Stimulated activated CD4-positive, alpha-beta T cell treated with anti-CD3 and anti-CD28 coated beads, Interleukin-15, amount 100 ng/mL, for 1 hour (primary cell): ENCODE results near the gene CAMK2G.

ENCODE experiments used
- DNase-seq, 2 donors: peaks; one replicate each; pipeline ENCODE4 v3.0.0-alpha.2; 2020; ENCODE audit warnings: low read depth in 1 of 2, low spot score in 1 of 2

CAMK2G gene

DNA sequence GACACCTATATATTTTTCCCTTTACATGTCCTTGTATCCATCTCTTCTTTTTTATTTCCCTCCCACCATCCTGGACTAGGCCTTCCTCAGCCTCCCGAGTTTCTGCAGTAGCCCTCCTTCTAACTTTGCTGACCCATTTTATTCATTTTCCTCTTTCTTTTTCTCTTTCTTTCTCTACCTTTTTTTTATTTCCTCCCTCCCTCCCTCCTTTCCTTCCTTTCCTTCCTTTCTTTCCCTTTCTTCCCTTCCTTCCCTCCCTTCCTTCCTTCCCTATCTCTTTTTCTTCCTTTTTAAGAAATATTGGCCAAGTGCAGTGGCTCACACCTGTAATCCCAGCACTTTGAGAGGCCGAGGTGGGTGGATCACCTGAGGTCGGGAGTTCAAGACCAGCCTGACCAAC is 9.7 kb upstream of the CAMK2G start:
- DNase-seq: no peak

DNA sequence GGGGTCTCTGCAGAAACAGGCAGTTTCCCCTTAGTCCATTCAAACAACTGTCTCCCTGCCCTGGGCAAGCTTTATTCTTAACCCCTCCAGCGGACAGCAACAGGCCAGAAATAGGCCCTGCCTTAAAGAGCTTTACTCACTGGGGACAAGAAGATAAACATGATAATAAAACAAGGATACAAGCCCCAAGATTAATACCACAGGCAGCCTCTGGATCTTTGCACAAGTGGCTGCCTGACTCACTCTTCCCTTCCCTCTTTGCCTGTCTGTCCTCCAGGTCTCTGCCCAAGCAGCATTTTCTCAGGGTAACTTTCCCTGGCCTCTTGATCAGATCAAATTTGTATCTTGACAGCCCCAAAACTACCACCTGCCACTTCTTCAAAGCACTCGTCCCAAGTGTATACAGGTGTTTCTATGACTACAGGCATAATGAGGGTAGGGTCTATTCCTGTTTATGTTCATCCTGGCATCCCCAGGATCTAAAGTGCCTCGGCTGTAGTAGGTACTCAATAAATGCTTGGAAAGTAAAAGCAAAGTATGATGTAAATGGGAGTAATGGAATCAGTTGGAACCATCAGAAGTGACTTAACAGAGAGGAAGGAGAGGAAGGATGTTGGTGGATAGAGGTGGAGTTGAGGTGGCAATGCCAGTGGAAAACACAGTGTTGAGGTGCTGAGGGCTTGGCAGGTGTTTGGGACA is 7.0 kb upstream of the CAMK2G start:
- no peak for DNase-seq

- DNase-seq: peak; percentile 87 to 89
Measured at GRCh38 chr10:73879296-73880173, 5.2 kb upstream of the CAMK2G start.

GRCh38 chr10:73878365-73878764 is 4.0 kb upstream of the CAMK2G start:
- DNase-seq: no peak

DNA sequence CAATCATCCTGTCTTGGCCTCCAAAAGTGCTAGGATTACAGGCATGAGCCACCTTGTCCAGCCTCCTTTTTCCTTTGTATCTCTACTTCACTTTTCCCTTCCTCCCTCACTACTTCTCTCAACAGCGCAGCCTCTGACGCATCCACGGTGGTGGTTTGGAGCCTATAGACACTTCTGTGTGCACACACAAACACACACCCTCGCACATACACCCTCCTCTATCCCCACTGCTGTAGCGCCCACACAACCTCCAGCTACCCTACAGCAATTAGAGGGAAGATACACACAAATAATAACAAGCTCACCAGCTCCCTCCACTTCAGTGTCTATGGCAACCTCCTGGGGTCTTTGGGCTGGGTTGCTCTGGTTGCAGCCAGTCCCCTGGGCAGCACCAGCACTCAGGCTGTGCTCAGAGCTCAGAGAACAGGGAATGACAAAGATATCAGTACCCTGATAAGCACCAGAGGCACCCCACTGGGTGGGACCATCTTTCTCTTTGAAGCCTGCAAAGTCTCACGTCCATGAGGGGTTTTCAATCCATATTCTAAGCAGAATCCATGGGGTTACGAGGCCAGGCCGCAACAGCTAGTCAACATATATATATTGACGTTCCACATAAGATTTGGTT is 3.3 kb upstream of the CAMK2G start:
- DNase-seq: no peak

DNA sequence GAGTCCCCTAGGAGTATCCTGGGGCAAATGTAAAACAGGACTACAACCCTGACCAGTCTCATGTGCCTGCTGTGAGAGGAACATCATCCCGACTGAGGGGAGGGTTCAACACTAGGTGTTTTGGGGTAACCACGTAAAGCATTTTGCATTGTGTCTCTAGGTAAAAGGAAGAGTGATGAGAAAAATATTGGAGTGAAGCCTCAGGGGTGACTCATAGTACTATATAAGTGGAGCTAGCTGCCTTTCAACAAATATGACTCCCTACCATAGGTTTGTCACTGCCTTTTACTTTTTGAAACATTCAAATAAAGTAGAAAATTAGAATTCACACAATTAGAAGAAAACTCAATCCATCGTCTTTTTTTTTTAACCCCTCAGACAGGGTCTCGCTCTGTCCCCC is 2.6 kb upstream of the CAMK2G start:
- no peak for DNase-seq

- no peak for DNase-seq
Measured at GRCh38 chr10:73876566-73876965, 2.2 kb upstream of the CAMK2G start.

DNA sequence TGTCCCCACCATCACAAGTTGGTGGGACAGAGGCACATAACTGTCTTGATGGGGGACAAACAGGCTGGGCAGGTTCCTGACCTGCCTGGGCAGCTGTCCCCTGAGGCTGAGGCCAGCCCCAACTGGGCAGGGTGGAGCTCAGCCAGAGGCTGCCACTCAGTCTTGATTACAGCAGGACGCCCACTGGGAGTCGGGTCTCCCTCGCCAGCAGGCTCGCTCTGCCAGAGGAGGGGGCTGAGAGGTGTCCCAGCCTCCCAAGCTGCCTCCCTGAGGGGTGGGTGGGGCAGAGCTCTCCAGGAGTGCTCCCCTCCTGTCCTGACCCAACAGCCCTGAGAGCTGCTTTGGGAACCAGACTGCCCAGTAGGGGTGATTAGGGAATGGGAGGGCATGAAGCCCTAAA is 1.8 kb upstream of the CAMK2G start:
- DNase-seq: no peak

DNA sequence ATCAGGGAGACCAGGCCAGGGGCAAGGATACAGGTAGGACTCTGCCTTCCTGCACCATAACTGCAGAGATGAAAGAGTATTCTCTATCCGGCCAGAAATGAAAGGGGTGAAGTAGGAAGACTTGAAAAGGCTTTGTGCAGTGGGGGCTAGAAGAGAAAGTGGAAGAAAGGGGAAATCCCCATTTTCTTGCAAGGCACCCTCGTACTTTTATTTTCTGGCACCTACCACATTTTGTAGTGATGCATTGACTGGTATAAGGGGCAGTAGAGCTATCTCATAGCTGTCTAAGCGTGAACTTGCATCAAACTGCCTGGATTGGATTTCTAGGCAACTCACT is 752 bp upstream of the CAMK2G start:
- no peak for DNase-seq

DNA sequence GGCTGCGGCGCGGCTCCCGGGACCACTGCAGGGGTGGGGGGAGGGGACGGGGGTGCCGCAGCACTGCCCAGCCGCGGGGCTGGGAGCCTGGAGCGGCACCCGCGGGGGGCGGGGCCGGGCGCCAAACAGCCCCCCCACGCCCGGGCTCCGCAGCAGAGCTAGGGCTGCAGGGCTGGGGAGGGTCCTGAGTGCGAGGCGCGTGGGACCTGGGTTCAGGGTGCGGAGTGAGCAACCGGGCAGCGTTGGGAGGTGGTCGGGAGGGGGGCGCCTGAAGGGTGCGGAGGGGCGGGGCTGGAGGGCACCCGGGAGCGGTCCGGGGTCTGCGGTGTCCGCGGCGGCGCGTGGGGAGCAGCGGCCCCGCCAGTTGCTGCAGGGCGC is 528 bp downstream of the CAMK2G start:
- no peak for DNase-seq

DNA sequence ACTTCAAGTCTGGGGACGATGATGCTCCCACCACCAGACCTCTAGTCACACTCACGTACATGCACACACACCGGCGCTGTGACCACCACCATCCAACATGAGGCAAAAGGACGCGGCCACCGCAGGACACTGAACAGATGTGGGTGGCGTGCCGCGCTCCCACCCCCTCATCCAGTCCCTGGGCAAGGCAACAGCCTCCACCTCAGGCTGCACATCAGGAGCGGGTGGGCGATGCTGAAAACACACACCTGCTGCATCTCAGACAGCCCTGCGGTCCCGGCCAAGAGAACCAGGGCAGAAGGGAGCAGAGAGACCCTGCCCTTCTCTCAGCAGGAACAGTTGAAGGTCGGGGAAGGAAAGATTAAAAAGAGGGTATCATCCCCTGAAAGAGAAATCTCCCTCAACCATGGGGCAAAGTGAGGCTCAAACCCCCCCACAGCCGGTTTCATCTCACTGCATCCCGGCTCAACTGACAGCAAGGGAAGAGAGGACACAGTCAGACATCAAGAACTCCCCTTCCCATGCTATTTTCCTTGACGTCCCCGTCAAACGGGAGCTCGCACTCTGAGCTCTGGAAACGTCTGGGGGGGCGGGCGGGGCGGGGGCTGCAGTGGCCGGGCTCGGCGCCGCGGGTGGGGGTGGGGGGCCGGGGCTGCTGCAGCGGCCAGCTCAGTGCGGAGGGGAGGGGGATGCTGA is 1.1 kb downstream of the CAMK2G start:
- no peak for DNase-seq

DNA sequence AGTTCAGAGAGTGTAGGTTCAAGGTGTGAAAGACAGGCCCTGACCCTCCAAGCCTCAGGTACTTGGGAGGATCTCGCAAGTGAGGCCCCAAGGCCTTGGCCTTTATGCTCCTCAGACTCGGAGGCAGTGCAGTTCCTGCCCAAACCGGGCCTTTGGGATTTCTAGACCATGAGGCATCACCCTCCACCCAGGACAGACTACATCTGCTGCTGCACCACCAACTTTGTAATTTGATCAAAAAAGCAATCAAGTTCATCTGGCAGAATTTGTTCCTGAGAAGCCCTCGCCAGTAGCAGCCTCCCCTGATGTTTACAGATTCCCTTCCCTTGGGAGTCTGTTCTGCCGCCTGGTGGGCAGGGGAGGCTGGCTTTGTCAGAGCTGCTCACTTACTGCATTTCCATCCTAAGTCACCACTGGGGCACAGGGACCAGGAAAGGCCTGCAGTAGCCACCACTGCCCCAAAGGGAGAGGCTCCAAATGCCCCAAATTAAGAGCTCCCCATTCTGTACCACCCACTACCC is 2.1 kb downstream of the CAMK2G start:
- DNase-seq: no peak

- DNase-seq: no peak
Measured at GRCh38 chr10:73871295-73872189, 2.8 kb downstream of the CAMK2G start.

DNA sequence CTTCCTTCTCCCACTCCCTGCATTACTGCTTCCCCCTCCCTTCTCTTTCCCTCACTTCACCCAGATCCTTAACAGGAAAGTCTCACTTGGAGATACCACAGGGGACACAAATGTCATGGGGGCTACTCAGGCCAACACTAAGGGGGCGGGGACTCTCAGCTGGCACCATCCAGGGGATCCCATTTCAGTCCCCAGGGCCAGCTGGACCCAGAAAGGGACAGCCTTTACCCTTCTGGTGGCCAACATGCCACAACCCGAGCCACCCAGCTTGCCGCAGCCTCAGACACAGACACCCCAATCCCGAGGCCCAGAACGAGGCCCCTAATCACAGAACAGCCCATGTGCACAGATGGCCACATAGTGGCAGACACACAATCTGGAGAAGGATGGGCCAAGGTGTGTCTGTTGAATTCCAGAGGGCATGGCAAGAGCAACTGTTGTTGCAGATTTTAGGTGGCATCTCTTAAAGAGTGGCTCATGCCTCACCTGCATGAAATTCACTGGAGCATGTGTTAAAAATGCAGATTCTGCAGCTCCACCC is 5.6 kb downstream of the CAMK2G start:
- no peak for DNase-seq

DNA sequence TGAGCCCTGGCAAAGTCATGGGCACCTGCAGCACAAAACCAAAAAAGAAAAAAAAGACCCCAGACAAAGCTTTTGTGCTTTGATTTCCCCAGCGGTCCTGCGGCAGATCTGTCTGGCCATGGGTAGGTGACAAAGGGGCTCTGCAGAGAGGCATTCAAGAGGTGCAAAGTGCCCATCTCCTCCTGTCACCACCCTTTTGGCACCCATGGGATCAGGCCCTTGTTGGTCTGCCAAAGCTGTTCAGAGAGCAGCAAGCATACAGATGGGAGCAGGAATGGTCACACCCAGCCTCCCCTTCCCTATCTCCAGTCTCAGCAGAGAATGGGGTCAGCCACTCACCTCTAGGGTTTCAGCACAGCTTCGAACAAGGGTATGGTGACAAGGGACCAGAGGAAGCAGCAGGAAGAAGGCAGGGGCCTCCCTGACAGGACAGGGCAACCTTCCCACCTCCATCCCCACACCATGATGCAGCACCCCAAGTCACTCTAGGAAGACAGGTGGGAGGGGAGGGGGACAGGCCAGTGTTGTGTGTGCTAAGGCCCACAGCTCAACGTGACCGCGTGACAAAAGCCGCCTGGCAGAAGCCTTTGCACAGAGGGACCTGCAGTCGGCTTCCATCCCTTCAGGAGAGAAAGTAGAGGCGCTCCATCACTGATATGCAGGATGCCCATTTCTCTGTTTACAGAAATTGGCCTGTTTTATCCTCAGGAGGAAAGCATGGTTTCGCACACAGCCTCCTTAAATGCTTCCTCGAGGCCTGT is 6.3 kb downstream of the CAMK2G start:
- no peak for DNase-seq

GRCh38 chr10:73867126-73867807 is 7.1 kb downstream of the CAMK2G start:
- DNase-seq: no peak

DNA sequence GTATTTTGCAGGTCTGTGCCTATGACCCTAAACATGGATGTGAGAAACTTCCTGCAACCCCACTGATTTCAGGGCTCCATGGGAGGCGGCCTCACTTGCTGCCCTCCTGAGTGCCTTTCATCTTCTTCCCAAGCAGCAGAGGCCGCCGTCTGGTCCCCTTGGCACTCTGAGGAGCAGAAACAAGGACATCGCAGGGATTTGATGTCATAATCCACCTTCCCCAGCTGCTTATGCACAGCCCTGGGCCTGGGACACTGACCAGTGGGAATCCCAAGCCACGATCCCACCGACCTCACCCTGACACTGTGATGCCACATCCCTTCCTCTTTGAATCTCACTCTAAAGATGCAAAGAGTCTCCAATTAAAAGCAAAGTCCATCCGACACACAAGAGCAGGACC is 7.7 kb downstream of the CAMK2G start:
- no peak for DNase-seq

DNA sequence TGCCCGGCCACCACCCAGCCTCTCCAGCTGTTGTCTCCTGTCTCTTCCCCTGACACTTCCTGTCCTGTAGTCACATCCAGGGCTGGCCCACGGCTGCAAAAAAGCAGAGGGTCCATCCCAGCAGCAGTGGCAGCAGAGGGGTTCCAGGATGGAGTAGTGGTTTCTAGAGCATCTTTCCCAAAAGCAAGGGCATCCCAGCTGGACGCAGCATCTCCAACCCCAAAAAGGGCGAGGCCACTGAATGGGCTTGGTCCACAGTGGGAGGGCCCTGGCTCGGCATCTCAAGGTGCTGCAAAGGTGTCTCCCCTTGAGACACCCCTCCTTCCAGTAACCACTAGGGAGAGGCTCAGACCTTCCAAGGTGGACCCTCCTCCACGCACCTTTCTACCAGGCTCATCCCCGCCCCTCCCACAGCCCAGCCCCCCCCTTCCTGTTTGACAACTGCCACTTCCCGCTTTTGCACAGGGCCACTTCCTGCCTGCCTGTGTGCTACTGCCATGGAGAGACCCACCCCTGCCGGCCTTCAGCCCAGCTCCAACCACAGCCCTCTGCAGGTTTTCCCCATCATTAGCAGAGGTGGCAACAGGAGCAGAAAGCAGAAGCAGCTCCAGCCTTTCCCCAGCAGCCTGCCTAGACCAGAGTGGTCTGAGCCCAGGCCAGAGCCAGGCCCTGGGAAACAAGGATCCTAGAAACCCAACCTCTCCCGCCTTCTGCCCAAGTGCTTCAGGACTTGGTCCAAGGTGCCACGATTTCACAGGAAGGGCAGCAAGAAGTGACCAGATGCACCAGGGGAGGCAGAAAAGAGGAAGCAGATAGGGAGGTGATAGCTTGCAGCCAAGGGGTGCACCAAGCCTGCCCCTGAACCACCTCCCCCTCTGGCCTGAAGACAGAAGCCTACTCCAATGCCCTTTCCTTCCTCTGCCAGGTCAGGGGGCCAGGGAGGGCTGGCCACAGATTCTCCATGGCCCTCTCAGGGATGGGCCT is 8.6 kb downstream of the CAMK2G start:
- DNase-seq: no peak
